ENCODE data around the gene IGFN1. TPM values are rescaled to one million over a fixed set of nuclear protein-coding genes. Genes with fewer than 3 reads are reported as not detected.

The IGFN1 gene
- total RNA-seq, 5 donors from 2014 or later (not counting 1 experiment from before 2014, with no cell fraction given): not detected

DNA sequence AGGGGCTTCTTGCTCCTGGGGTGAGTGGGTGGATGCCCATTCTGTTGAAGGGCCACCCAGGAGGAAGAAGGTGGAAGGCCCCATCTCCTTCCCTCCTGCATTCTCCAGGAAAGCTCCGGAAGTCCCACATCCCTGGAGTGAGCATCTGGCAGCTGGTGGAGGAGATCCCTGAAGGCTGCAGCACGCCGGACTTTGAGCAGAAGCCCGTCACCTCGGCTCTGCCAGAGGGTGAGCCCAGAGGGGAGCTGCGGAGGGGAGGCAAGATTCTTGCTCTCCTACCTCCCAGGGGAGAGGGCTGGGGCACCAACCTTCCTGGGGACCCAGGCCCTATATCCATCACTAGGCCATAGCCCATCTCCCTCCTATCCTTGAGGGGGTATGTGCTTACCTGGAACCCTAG is 3.4 kb downstream of the IGFN1 start:
- no peak for DNase-seq
- ChIA-PET CTCF (no interaction called here), POLR2A (no interaction called here)
- no peaks in the 10 kb centered on the region for H3K36me3 Mint-ChIP-seq
- Histone ChIP-seq H3K36me3 (ENCODE audit: control insufficient read depth in 2 of 2, extremely low read depth in 1 of 2, insufficient read depth in 1 of 2, low read length in 1 of 2) (no peaks in the 10 kb centered on the region), H3K4me1 (ENCODE audit: control insufficient read depth in 1 of 2, extremely low read depth in 1 of 2, insufficient read depth in 2 of 2, low read length in 2 of 2) (no peaks in the 10 kb centered on the region), H3K27me3 (replicated peaks in 1 of 2; ENCODE audit: control insufficient read depth in 2 of 2, extremely low read depth in 1 of 2, insufficient read depth in 2 of 2, low read length in 1 of 2) (peaks cover 0 to 14% of the 10 kb centered on the region in 2 experiments), H3K27ac (ENCODE audit: low read length) (no peak overlapping the region), H3K4me3 (ENCODE audit: control insufficient read depth in 1 of 2, extremely low read depth in 1 of 2, low read length in 1 of 2) (no peak overlapping the region), H3K9me3 (no peaks in the 10 kb centered on the region)
- no peak for ATAC-seq (replicated peaks in 1 of 4)
- no peak overlapping the region for H3K27ac Mint-ChIP-seq
- no CpG with 5 or more reads among the region's 6 CpGs for WGBS (ENCODE audit: insufficient coverage)
- H3K4me3 Mint-ChIP-seq: no peak overlapping the region
- H3K27me3 Mint-ChIP-seq: peaks cover 7 to 25% of the 10 kb centered on the region in 2 donors
- no peaks in the 10 kb centered on the region for H3K9me3 Mint-ChIP-seq
- no peaks in the 10 kb centered on the region for H3K4me1 Mint-ChIP-seq

GRCh38 chr1:201198598-201198997 is 8.0 kb downstream of the IGFN1 start:
- no peak overlapping the region for H3K27ac ChIP-seq (ENCODE audit: low read length)
- no peaks in the 10 kb centered on the region for H3K9me3 Mint-ChIP-seq
- H3K9me3 ChIP-seq: no peaks in the 10 kb centered on the region
- H3K36me3 ChIP-seq (ENCODE audit: control insufficient read depth in 2 of 2, extremely low read depth in 1 of 2, insufficient read depth in 1 of 2, low read length in 1 of 2): no peaks in the 10 kb centered on the region
- no peaks in the 10 kb centered on the region for H3K36me3 Mint-ChIP-seq
- no peak overlapping the region for H3K4me3 Mint-ChIP-seq
- H3K4me1 Mint-ChIP-seq: no peaks in the 10 kb centered on the region
- H3K27me3 ChIP-seq (replicated peaks in 1 of 2; ENCODE audit: control insufficient read depth in 2 of 2, extremely low read depth in 1 of 2, insufficient read depth in 2 of 2, low read length in 1 of 2): peaks cover 0 to 3% of the 10 kb centered on the region in 2 experiments
- ChIA-PET CTCF (interaction anchor here in 1 of 2 donors (0.6 kb wide), 1 partner anchor 576 kb away, joined by 4 read pairs; no protein-coding TSS in a partner anchor), POLR2A (no interaction called here)
- no peak overlapping the region for H3K4me3 ChIP-seq (ENCODE audit: control insufficient read depth in 1 of 2, extremely low read depth in 1 of 2, low read length in 1 of 2)
- ATAC-seq (replicated peaks in 1 of 4) (no peak), DNase-seq (no peak)
- peaks cover 3 to 5% of the 10 kb centered on the region in 2 donors for H3K27me3 Mint-ChIP-seq
- 92% methylated on average over 2 of the region's 3 CpGs for WGBS (ENCODE audit: insufficient coverage)
- no peaks in the 10 kb centered on the region for H3K4me1 ChIP-seq (ENCODE audit: control insufficient read depth in 1 of 2, extremely low read depth in 1 of 2, insufficient read depth in 2 of 2, low read length in 2 of 2)
- H3K27ac Mint-ChIP-seq: no peak overlapping the region

DNA sequence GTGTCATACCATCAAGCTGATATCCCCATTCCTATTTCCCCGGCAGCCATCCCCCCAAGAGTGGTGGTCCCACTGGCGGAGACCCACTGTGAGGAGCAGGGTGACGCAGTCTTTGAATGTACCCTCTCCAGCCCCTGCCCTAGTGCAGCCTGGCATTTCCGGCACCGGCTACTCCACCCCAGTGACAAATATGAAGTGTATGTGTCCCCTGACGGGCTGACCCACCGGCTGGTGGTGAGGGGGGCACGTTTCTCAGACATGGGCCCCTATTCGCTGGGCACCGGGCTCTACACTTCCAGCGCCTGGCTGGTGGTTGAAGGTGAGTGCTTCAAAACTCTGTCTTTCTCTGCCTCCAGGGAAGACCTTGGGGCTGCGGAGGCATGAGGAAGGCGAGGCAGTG is 14.4 kb downstream of the IGFN1 start:
- H3K27ac Mint-ChIP-seq: no peak overlapping the region
- Histone ChIP-seq H3K36me3 (ENCODE audit: control insufficient read depth in 2 of 2, extremely low read depth in 1 of 2, insufficient read depth in 1 of 2, low read length in 1 of 2) (no peaks in the 10 kb centered on the region), H3K4me1 (ENCODE audit: control insufficient read depth in 1 of 2, extremely low read depth in 1 of 2, insufficient read depth in 2 of 2, low read length in 2 of 2) (no peaks in the 10 kb centered on the region), H3K4me3 (ENCODE audit: control insufficient read depth in 1 of 2, extremely low read depth in 1 of 2, low read length in 1 of 2) (no peak overlapping the region), H3K27ac (ENCODE audit: low read length) (no peak overlapping the region), H3K27me3 (replicated peaks in 1 of 2; ENCODE audit: control insufficient read depth in 2 of 2, extremely low read depth in 1 of 2, insufficient read depth in 2 of 2, low read length in 1 of 2) (peaks cover 0 to 27% of the 10 kb centered on the region in 2 experiments), H3K9me3 (no peaks in the 10 kb centered on the region)
- CTCF ChIA-PET: no interaction called here
- H3K4me3 Mint-ChIP-seq: no peak overlapping the region
- POLR2A ChIA-PET: no interaction called here
- ATAC-seq (replicated peaks in 1 of 4): no peak
- no peak for DNase-seq
- 85% methylated on average over 10 of the region's 13 CpGs for WGBS (ENCODE audit: insufficient coverage)
- no peaks in the 10 kb centered on the region for H3K9me3 Mint-ChIP-seq
- H3K36me3 Mint-ChIP-seq: no peaks in the 10 kb centered on the region
- H3K4me1 Mint-ChIP-seq: no peaks in the 10 kb centered on the region
- H3K27me3 Mint-ChIP-seq: peaks cover 24 to 25% of the 10 kb centered on the region in 2 donors

- Histone ChIP-seq H3K9me3 (no peaks in the 10 kb centered on the region), H3K27me3 (replicated peaks in 1 of 2; ENCODE audit: control insufficient read depth in 2 of 2, extremely low read depth in 1 of 2, insufficient read depth in 2 of 2, low read length in 1 of 2) (peaks cover 0 to 27% of the 10 kb centered on the region in 2 experiments), H3K27ac (ENCODE audit: low read length) (no peak overlapping the region), H3K36me3 (ENCODE audit: control insufficient read depth in 2 of 2, extremely low read depth in 1 of 2, insufficient read depth in 1 of 2, low read length in 1 of 2) (no peaks in the 10 kb centered on the region), H3K4me3 (ENCODE audit: control insufficient read depth in 1 of 2, extremely low read depth in 1 of 2, low read length in 1 of 2) (no peak overlapping the region), H3K4me1 (ENCODE audit: control insufficient read depth in 1 of 2, extremely low read depth in 1 of 2, insufficient read depth in 2 of 2, low read length in 2 of 2) (no peaks in the 10 kb centered on the region)
- Mint-ChIP-seq H3K4me3 (no peak overlapping the region), H3K9me3 (no peaks in the 10 kb centered on the region), H3K27ac (no peak overlapping the region), H3K27me3 (peaks cover 29 to 31% of the 10 kb centered on the region in 2 donors), H3K4me1 (no peaks in the 10 kb centered on the region), H3K36me3 (no peaks in the 10 kb centered on the region)
- CTCF ChIA-PET: no interaction called here
- no peak for ATAC-seq (replicated peaks in 1 of 4)
- no peak for DNase-seq
- POLR2A ChIA-PET: no interaction called here
- 56% methylated on average over 4 of the region's 4 CpGs for WGBS (ENCODE audit: insufficient coverage)
These were observed 15.6 kb downstream of the IGFN1 start for GRCh38 chr1:201206176-201206575.

- CTCF ChIA-PET: interaction anchor here in 1 of 2 donors (0.6 kb wide), 1 partner anchor 12 kb away, joined by 3 read pairs; no protein-coding TSS in a partner anchor
- ATAC-seq (replicated peaks in 1 of 4): no peak
- no peaks in the 10 kb centered on the region for H3K9me3 Mint-ChIP-seq
- DNase-seq: no peak
- H3K9me3 ChIP-seq: no peaks in the 10 kb centered on the region
- H3K36me3 Mint-ChIP-seq: no peaks in the 10 kb centered on the region
- no peaks in the 10 kb centered on the region for H3K4me1 Mint-ChIP-seq
- H3K4me1 ChIP-seq (ENCODE audit: control insufficient read depth in 1 of 2, extremely low read depth in 1 of 2, insufficient read depth in 2 of 2, low read length in 2 of 2): no peaks in the 10 kb centered on the region
- H3K27me3 Mint-ChIP-seq: peaks cover 37 to 39% of the 10 kb centered on the region in 2 donors
- H3K27ac ChIP-seq (ENCODE audit: low read length): no peak overlapping the region
- H3K27me3 ChIP-seq (replicated peaks in 1 of 2; ENCODE audit: control insufficient read depth in 2 of 2, extremely low read depth in 1 of 2, insufficient read depth in 2 of 2, low read length in 1 of 2): peaks cover 0 to 31% of the 10 kb centered on the region in 2 experiments
- POLR2A ChIA-PET: no interaction called here
- no peak overlapping the region for H3K4me3 ChIP-seq (ENCODE audit: control insufficient read depth in 1 of 2, extremely low read depth in 1 of 2, low read length in 1 of 2)
- 67% methylated on average over 2 of the region's 3 CpGs for WGBS (ENCODE audit: insufficient coverage)
- no peak overlapping the region for H3K27ac Mint-ChIP-seq
- no peaks in the 10 kb centered on the region for H3K36me3 ChIP-seq (ENCODE audit: control insufficient read depth in 2 of 2, extremely low read depth in 1 of 2, insufficient read depth in 1 of 2, low read length in 1 of 2)
- H3K4me3 Mint-ChIP-seq: no peak overlapping the region
These were observed 16.4 kb downstream of the IGFN1 start for GRCh38 chr1:201207046-201207445.

- no peaks in the 10 kb centered on the region for H3K4me1 ChIP-seq (ENCODE audit: control insufficient read depth in 1 of 2, extremely low read depth in 1 of 2, insufficient read depth in 2 of 2, low read length in 2 of 2)
- no peak overlapping the region for H3K4me3 Mint-ChIP-seq
- ChIA-PET POLR2A (no interaction called here), CTCF (no interaction called here)
- 94% methylated on average over 2 of the region's 2 CpGs for WGBS (ENCODE audit: insufficient coverage)
- H3K4me3 ChIP-seq (ENCODE audit: control insufficient read depth in 1 of 2, extremely low read depth in 1 of 2, low read length in 1 of 2): no peak overlapping the region
- H3K27ac ChIP-seq (ENCODE audit: low read length): no peak overlapping the region
- no peak for DNase-seq
- peaks cover 43 to 45% of the 10 kb centered on the region in 2 donors for H3K27me3 Mint-ChIP-seq
- no peaks in the 10 kb centered on the region for H3K4me1 Mint-ChIP-seq
- no peaks in the 10 kb centered on the region for H3K9me3 Mint-ChIP-seq
- ATAC-seq (replicated peaks in 1 of 4): no peak
- no peaks in the 10 kb centered on the region for H3K9me3 ChIP-seq
- H3K36me3 ChIP-seq (ENCODE audit: control insufficient read depth in 2 of 2, extremely low read depth in 1 of 2, insufficient read depth in 1 of 2, low read length in 1 of 2): no peaks in the 10 kb centered on the region
- H3K27ac Mint-ChIP-seq: no peak overlapping the region
- H3K36me3 Mint-ChIP-seq: no peaks in the 10 kb centered on the region
- H3K27me3 ChIP-seq (replicated peaks in 1 of 2; ENCODE audit: control insufficient read depth in 2 of 2, extremely low read depth in 1 of 2, insufficient read depth in 2 of 2, low read length in 1 of 2): peaks cover 0 to 37% of the 10 kb centered on the region in 2 experiments
These were observed 17.6 kb downstream of the IGFN1 start for GRCh38 chr1:201208236-201208635.

DNA sequence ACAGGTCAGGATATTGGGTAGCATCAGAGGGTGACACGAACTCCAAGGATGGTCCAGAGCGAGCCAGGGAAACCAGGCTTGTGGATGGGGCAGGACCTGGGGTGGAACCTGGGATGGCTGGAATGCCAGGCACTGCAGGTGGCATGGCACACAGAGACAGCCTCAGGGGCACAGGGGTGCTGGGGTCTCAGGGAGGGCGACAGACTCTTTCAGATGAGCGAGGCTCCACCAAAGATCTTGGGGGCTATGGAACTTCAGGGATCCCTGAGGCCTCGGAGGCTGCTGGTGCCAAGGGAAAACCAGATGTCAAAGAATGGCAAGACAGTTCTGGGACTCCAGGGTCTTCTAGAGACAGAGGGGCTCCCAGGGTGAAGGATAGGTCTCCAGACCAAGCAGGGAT is 21.4 kb downstream of the IGFN1 start:
- ChIA-PET POLR2A (no interaction called here), CTCF (no interaction called here)
- peaks cover 36 to 40% of the 10 kb centered on the region in 2 donors for H3K27me3 Mint-ChIP-seq
- 74% methylated on average over 5 of the region's 5 CpGs for WGBS (ENCODE audit: insufficient coverage)
- no peak overlapping the region for H3K27ac Mint-ChIP-seq
- no peak for ATAC-seq (replicated peaks in 1 of 4)
- Histone ChIP-seq H3K36me3 (ENCODE audit: control insufficient read depth in 2 of 2, extremely low read depth in 1 of 2, insufficient read depth in 1 of 2, low read length in 1 of 2) (no peaks in the 10 kb centered on the region), H3K4me3 (ENCODE audit: control insufficient read depth in 1 of 2, extremely low read depth in 1 of 2, low read length in 1 of 2) (no peak overlapping the region), H3K9me3 (no peaks in the 10 kb centered on the region), H3K4me1 (ENCODE audit: control insufficient read depth in 1 of 2, extremely low read depth in 1 of 2, insufficient read depth in 2 of 2, low read length in 2 of 2) (no peaks in the 10 kb centered on the region), H3K27ac (ENCODE audit: low read length) (no peak overlapping the region), H3K27me3 (replicated peaks in 1 of 2; ENCODE audit: control insufficient read depth in 2 of 2, extremely low read depth in 1 of 2, insufficient read depth in 2 of 2, low read length in 1 of 2) (peaks cover 0 to 30% of the 10 kb centered on the region in 2 experiments)
- no peaks in the 10 kb centered on the region for H3K9me3 Mint-ChIP-seq
- H3K4me1 Mint-ChIP-seq: no peaks in the 10 kb centered on the region
- no peak overlapping the region for H3K4me3 Mint-ChIP-seq
- no peaks in the 10 kb centered on the region for H3K36me3 Mint-ChIP-seq
- DNase-seq: no peak

Data from T-cell (primary cell).